Vagina (tissue), 2 donors: ENCODE measurements around the gene TLCD2.

Source experiments
- POLR2A ChIP-seq, 2 donors: fragments of 450-650 bp; IDR thresholded peaks; one replicate each; pipeline ENCODE4 v1.6.1; 2017; ENCODE audit warnings: antibody characterized with exemption in 2 of 2, mild to moderate bottlenecking in 2 of 2, moderate library complexity in 2 of 2
- POLR2AphosphoS5 ChIP-seq, 2 donors: sonication (generic); formaldehyde crosslinking; IDR thresholded peaks; one replicate each; pipeline ENCODE4 v1.9.0; 2017; ENCODE audit warnings: antibody characterized with exemption in 2 of 2, mild to moderate bottlenecking in 2 of 2, low read depth in 1 of 2; ENCODE audit not compliant: insufficient read depth in 1 of 2
- TF ChIP-seq, protein P1 (sequence below), 3 experiments: fragments of 450-650 bp in 2 of 3; fragments of 200-600 bp in 1 of 3; sonication (generic) in 1 of 3; IDR thresholded peaks; one replicate each; pipeline ENCODE4 v1.5.1; 2017 to 2019; ENCODE audit warnings: antibody characterized with exemption in 3 of 3, mild to moderate bottlenecking in 2 of 3, moderate library complexity in 2 of 3

DNA sequence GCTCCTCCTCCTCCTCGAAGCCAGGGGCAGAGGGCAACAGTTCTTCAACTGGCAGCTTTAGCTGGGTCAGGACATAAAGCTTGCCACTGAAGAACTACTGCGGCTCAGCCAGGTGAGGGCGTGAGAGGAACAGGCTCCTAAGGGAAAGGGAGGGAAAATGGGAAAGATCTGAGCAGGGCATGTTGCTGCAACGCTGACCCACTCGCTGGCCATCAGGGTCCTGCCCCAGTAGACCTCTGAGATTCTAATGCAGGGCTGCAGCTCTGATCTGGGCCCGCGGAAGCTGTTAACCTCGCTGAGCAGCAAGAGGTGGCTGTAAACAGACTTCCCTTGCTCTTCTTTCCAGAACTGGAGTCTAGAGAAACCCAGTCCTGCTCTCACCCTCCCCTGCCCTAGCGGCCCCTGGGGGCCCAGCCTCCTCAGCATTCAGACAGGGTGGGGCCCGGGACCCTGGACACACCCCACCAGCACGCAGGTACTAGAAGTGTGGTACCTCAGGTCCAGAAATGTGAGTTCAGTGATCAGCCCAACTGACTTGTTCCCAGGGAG is 3.8 kb upstream of the TLCD2 start:
- TF ChIP-seq, protein P1, sequence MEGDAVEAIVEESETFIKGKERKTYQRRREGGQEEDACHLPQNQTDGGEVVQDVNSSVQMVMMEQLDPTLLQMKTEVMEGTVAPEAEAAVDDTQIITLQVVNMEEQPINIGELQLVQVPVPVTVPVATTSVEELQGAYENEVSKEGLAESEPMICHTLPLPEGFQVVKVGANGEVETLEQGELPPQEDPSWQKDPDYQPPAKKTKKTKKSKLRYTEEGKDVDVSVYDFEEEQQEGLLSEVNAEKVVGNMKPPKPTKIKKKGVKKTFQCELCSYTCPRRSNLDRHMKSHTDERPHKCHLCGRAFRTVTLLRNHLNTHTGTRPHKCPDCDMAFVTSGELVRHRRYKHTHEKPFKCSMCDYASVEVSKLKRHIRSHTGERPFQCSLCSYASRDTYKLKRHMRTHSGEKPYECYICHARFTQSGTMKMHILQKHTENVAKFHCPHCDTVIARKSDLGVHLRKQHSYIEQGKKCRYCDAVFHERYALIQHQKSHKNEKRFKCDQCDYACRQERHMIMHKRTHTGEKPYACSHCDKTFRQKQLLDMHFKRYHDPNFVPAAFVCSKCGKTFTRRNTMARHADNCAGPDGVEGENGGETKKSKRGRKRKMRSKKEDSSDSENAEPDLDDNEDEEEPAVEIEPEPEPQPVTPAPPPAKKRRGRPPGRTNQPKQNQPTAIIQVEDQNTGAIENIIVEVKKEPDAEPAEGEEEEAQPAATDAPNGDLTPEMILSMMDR (IDR thresholded peaks at IDR 0.05) = peak in 1 of 3 experiments; percentile 18
- TF ChIP-seq POLR2A (IDR thresholded peaks at IDR 0.05) = no peak
- no peak for TF ChIP-seq POLR2AphosphoS5 (IDR thresholded peaks at IDR 0.05; ENCODE audit: insufficient read depth in 1 of 2, low read depth in 1 of 2)
